Ovary (tissue), 9 donors: ENCODE data around the gene PHOX2A. TPM values are rescaled to one million over a fixed set of nuclear protein-coding genes. Genes with fewer than 3 reads are reported as not detected.

Source experiments
- DNase-seq, 5 donors: peaks; one replicate each; pipeline ENCODE4 v3.0.0-alpha.2; 2019 to 2020
- H3K27ac ChIP-seq, 2 donors: fragments of 200-600 bp; one replicate each; pipeline versions ENCODE4 v1.5.1 to v1.8.0; 2019 to 2022
- H3K27me3 ChIP-seq: fragments of 200-600 bp; one replicate; pipeline ENCODE4 v1.8.0; 2022
- H3K36me3 ChIP-seq: fragments of 200-600 bp; sonication (generic); one replicate; pipeline ENCODE4 v1.5.1; 2019
- H3K4me1 ChIP-seq: one replicate; pipeline ENCODE4 v1.8.1; 2013; ENCODE audit warnings: mild to moderate bottlenecking, moderate library complexity; ENCODE audit not compliant: insufficient read depth
- H3K4me3 ChIP-seq: fragments of 200-600 bp; sonication (generic); one replicate; pipeline ENCODE4 v1.5.1; 2017
- H3K9me3 ChIP-seq, 2 donors: fragments of 200-600 bp in 1 of 2; sonication (generic) in 1 of 2; one replicate each; pipeline versions ENCODE4 v1.5.1 to v1.8.1; 2013 to 2019; ENCODE audit warnings: mild to moderate bottlenecking in 1 of 2, moderate library complexity in 1 of 2
- CTCF ChIP-seq, 3 donors: fragments of 450-650 bp in 2 of 3; fragments of 200-600 bp in 1 of 3; IDR thresholded peaks; one replicate each; pipeline versions ENCODE4 v1.5.1 to v1.8.0; 2016 to 2022; ENCODE audit warnings: antibody characterized with exemption in 3 of 3, mild to moderate bottlenecking in 1 of 3
- EP300 ChIP-seq: sonication (generic); formaldehyde crosslinking; IDR thresholded peaks from one replicate; pipeline ENCODE4 v1.6.1; 2017; ENCODE audit warnings: antibody characterized with exemption
- POLR2A ChIP-seq: fragments of 450-650 bp; IDR thresholded peaks from one replicate; pipeline ENCODE4 v1.6.1; 2017; ENCODE audit warnings: antibody characterized with exemption, mild to moderate bottlenecking, moderate library complexity
- WGBS, 3 donors: extraction: QIAGEN DNeasy Blood & Tissue Kit in 1 of 3; methylation state at CpG; one replicate each; pipeline versions ENCODE4 v1.1.5 to v1.1.7; 2013 to 2017; 5-methylcytosine and 5-hydroxymethylcytosine counted together
- intact Hi-C, 4 donors: fragments of 100-400 bp; cut with DNase I; formaldehyde crosslinking; loops; one replicate each; pipeline versions ENCODE4 v1.11.0 to v1.15.1; 2022 to 2023
- polyA plus RNA-seq, 2 donors: library from polyadenylated mRNA; stranded (reverse); fragments of 200-250 nt in 1 of 2; fragments of 350-450 nt in 1 of 2; fragmentation: Illumina TruSeq in 1 of 2; extraction: RNeasy Lipid Tissue Mini Kit (QIAGEN cat#74804) in 1 of 2; gene quantifications; one replicate each; pipeline ENCODE4 v1.2.3, GENCODE V29; 2013 to 2014
- total RNA-seq, 7 donors: library from RNA; depleted of rRNA in 2 of 7; stranded (reverse); fragments of >200 nt in 2 of 7; fragmentation: NEBNext Ultra II Directional in 3 of 7; extraction: Animal tissue kit (Norgen Biotek cat#: 25700) in 3 of 7; gene quantifications; one replicate each; pipeline versions ENCODE4 v1.1.0 to v1.2.4, GENCODE V29; 2016 to 2023
- donor health status: DM: no; HTN: no; CAD: no; lungs with moderate emphysema.
- donor health status: DM: no; HTN: no; CAD: no.
- donor health status: Bipolar disorder and iron deficiency.
- donor health status: DM: yes; HTN: yes; CAD: no.
- donor health status: DM: no; HTN: no; CAD: no.
- donor health status: DM: yes; HTN: yes; CAD: no.

The PHOX2A gene
- total and polyA plus RNA-seq, 9 donors: not detected

- no peak overlapping the region for H3K4me3 ChIP-seq
- H3K27ac ChIP-seq: no peak overlapping the region
- TF ChIP-seq CTCF (IDR thresholded peaks at IDR 0.05) (no peak), POLR2A (no peak), EP300 (no peak)
- H3K36me3 ChIP-seq: no peaks in the 10 kb centered on the region
- H3K27me3 ChIP-seq: no peaks in the 10 kb centered on the region
- DNase-seq: no peak
- H3K4me1 ChIP-seq: peaks cover 7% of the 10 kb centered on the region
- intact Hi-C loops: no loop called here
- no peaks in the 10 kb centered on the region for H3K9me3 ChIP-seq
- WGBS, 3 donors: 89 to 93% (median 91%) methylated on average over 8 of the region's 8 CpGs
Observed at GRCh38 chr11:72229336-72229924, 14.5 kb downstream of the PHOX2A start.

GRCh38 chr11:72228844-72229231, 15.1 kb downstream of the PHOX2A start:
- H3K9me3 ChIP-seq: no peaks in the 10 kb centered on the region
- H3K4me3 ChIP-seq: no peak overlapping the region
- DNase-seq: no peak
- no peak overlapping the region for H3K27ac ChIP-seq
- H3K27me3 ChIP-seq: no peaks in the 10 kb centered on the region
- TF ChIP-seq POLR2A: no peak
- TF ChIP-seq EP300: no peak
- no peak for TF ChIP-seq CTCF (IDR thresholded peaks at IDR 0.05)
- H3K36me3 ChIP-seq: no peaks in the 10 kb centered on the region
- WGBS, 3 donors: 82 to 90% (median 86%) methylated on average over 7 of the region's 7 CpGs
- peaks cover 7% of the 10 kb centered on the region for H3K4me1 ChIP-seq
- intact Hi-C loops: no loop called here

- H3K36me3 ChIP-seq: no peaks in the 10 kb centered on the region
- DNase-seq: peak in 2 of 5 donors; percentile 21 to 30
- intact Hi-C loops: no loop called here
- H3K27me3 ChIP-seq: no peaks in the 10 kb centered on the region
- no peaks in the 10 kb centered on the region for H3K9me3 ChIP-seq
- TF ChIP-seq CTCF (IDR thresholded peaks at IDR 0.05): no peak
- TF ChIP-seq EP300: no peak
- no peak for TF ChIP-seq POLR2A
- WGBS, 3 donors: 70 to 79% (median 74%) methylated on average over 16 of the region's 16 CpGs
- no peak overlapping the region for H3K27ac ChIP-seq
- H3K4me1 ChIP-seq: peaks cover 7% of the 10 kb centered on the region
- no peak overlapping the region for H3K4me3 ChIP-seq
Observed at GRCh38 chr11:72228229-72228843, 15.6 kb downstream of the PHOX2A start.

GRCh38 chr11:72227316-72228228, 16.4 kb downstream of the PHOX2A start:
- no peaks in the 10 kb centered on the region for H3K27me3 ChIP-seq
- H3K9me3 ChIP-seq: no peaks in the 10 kb centered on the region
- no peak overlapping the region for H3K27ac ChIP-seq
- TF ChIP-seq POLR2A: no peak
- TF ChIP-seq CTCF (IDR thresholded peaks at IDR 0.05): no peak
- no peak for TF ChIP-seq EP300
- DNase-seq: peak in 1 of 5 donors; percentile 16
- WGBS, 3 donors: 78 to 82% (median 81%) methylated on average over 14 of the region's 14 CpGs
- intact Hi-C loops: no loop called here
- peaks cover 7% of the 10 kb centered on the region for H3K4me1 ChIP-seq
- no peak overlapping the region for H3K4me3 ChIP-seq
- H3K36me3 ChIP-seq: no peaks in the 10 kb centered on the region
